Sigmoid colon (tissue), 4 donors: Measurements from ENCODE around the gene SLC16A4.

Experiments
- EP300 ChIP-seq, 4 donors: sonication (generic); formaldehyde crosslinking; IDR thresholded peaks; one replicate each; pipeline ENCODE4 v1.6.1; 2017; ENCODE audit warnings: antibody characterized with exemption in 4 of 4
- POLR2A ChIP-seq, 2 donors: fragments of 450-650 bp; IDR thresholded peaks; one replicate each; pipeline ENCODE4 v1.6.1; 2016; ENCODE audit warnings: antibody characterized with exemption in 2 of 2, mild to moderate bottlenecking in 2 of 2, moderate library complexity in 2 of 2
- POLR2AphosphoS5 ChIP-seq, 4 donors: sonication (generic); formaldehyde crosslinking; IDR thresholded peaks; one replicate each; pipeline ENCODE4 v1.6.1; 2017; ENCODE audit warnings: antibody characterized with exemption in 4 of 4
- TF ChIP-seq, protein P1 (sequence below), 4 experiments: fragments of 450-650 bp in 3 of 4; fragments of 200-600 bp in 1 of 4; IDR thresholded peaks; one replicate each; pipeline ENCODE4 v1.5.1; 2016 to 2019; ENCODE audit warnings: antibody characterized with exemption in 4 of 4, mild to moderate bottlenecking in 3 of 4, moderate library complexity in 2 of 4

DNA sequence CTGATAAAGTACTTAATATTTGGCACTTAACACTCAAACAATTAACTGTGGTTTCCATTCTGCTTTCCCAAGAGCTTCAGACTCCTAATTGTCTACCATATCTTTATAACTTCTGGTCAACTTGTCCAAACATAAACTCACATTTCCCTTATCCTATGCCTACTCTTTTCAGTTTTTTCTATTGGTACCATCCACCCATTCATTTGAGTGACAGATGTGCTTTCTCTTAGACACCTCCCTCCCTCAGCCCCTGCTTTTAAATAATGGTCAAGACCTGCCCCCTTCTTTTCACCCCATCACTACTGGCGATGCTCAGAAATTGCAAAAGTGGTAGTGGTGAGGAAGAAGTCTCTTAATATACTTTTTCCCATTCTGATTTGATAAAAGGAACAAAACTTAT lies 5.5 kb downstream of the SLC16A4 start:
- TF ChIP-seq POLR2A (IDR thresholded peaks at IDR 0.05), result no peak
- no peak for TF ChIP-seq POLR2AphosphoS5 (IDR thresholded peaks at IDR 0.05)
- TF ChIP-seq, protein P1, sequence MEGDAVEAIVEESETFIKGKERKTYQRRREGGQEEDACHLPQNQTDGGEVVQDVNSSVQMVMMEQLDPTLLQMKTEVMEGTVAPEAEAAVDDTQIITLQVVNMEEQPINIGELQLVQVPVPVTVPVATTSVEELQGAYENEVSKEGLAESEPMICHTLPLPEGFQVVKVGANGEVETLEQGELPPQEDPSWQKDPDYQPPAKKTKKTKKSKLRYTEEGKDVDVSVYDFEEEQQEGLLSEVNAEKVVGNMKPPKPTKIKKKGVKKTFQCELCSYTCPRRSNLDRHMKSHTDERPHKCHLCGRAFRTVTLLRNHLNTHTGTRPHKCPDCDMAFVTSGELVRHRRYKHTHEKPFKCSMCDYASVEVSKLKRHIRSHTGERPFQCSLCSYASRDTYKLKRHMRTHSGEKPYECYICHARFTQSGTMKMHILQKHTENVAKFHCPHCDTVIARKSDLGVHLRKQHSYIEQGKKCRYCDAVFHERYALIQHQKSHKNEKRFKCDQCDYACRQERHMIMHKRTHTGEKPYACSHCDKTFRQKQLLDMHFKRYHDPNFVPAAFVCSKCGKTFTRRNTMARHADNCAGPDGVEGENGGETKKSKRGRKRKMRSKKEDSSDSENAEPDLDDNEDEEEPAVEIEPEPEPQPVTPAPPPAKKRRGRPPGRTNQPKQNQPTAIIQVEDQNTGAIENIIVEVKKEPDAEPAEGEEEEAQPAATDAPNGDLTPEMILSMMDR (IDR thresholded peaks at IDR 0.05), result no peak
- no peak for TF ChIP-seq EP300 (IDR thresholded peaks at IDR 0.05)
